HG02973 (cell line): ENCODE results near the gene KLHDC7A.

Source experiments
- ATAC-seq: cut with Tn5 transposase; IDR thresholded peaks from one replicate; pipeline ENCODE4 v1.9.1; 2021; ENCODE audit warnings: moderate library complexity; ENCODE audit not compliant: unreplicated experiment

Gene KLHDC7A

DNA sequence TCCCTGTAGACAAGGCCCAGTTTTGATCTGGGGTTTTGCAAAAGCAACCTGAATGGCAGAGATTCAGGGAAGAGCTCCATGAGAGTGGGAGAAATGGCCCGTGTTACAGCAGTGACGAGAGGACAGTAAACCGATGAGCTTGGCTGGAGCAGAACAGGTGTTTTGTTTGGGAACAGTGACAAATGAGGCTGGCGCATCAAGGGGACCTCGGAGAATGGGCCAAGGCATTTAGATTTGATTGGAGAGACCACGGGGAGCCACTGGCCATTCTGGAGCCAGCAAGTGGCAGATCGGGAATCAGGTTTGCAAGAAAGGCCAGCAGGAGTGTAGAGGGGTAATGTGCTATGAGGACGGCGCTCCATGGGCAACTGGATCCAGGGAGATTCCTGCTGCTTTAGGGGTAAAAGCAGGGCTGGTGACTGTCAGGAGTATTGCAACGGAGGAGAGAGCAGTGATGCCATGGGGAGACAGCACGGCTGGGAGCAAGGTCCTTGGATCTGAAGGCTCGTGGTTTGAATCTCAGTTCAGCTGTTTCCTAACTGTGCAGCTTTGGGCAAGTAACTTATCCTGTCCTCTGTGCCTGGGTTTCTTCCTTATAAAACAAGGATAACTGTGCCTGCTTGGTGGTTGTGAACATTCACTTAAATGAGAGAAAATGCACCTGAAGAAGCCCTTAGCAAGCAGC is 9.9 kb upstream of the KLHDC7A start:
- no peak for ATAC-seq

DNA sequence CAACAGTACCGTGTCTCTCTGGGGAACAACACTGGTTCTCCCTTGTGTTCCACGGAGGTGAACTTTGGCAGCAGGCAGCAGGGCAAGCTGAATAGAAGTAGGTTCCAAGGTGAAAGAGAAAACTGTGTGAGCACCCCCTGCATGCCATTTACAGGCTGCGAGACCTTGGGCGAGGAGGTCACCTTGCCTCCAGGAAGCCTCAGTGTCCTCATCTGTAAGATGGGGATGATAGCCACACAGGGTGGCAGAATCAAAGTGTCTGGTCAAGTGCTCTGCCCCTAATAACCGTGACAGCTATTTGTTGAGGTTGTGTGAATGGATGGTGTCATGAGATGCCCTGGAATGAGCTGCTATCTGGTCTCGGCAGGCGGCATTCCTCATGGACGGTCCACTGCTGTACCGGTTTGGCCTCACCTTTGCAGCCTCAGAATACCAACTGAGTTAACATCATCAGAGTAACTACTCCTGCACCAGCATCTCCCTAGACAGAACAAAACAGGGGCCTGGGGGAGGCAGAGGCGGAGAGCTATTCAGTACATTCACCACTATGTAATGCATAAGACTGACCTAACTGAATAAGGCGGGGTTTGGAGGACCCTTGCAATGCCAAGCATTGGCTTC is 7.4 kb upstream of the KLHDC7A start:
- no peak for ATAC-seq

DNA sequence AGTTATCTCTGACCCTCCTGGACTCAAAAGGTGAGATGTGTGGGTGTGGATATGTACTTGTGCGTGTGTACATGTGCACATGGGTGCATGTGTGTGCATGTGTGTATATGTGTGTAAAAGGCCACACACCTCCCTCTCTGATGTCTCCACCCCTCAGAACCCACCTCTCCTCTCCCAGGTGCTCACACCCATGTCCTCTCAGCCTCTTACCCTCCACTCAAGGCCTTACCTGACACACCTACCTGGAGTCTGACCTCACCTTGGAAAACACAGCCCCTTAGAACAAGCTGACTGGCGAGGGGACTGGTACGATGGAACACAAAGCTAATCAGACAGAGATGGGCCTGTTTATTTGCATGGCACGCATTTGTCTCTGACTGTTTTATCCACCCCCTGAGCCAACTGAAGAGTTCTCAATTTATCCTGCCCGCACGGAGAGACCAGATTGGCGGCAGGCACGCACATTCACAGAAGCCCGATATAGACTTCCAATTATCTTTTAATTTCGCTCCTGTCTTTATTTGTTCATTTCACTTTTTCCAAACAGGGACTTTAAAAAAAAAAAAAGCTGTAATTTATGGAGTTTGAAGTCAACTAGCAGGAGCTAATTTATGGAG is 6.1 kb upstream of the KLHDC7A start:
- ATAC-seq: no peak

DNA sequence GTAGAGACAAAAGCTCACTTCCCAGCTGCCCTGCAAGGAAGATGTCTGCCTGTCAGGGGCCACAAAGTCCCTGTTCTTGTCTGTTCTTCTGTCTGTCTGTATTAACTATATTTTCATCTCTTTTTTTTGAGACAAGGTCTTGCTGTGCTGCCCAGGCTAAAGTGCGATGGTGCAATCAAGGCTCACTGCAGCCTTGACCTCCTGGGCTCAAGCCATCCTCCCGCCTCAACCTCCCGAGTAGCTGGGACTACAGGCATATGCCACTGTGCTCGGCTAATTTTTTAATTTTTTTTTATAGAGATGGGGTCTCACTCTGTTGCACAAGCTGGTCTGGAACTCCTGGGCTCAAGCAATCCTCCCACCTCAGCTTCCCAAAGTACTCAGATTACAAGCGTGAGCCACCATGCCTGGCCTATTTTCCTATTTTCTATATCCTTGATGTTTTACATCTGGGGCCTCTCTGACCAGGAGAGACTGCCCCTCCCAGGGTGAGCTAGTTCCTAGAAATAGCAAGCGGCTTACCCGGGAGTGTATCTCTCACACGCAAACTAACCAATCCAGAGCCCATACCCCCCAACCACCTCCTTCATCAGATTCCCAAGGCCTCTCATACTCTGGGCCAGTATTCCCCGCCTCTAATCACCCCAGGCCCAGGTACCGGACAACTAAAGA is 5.4 kb upstream of the KLHDC7A start:
- ATAC-seq: no peak

DNA sequence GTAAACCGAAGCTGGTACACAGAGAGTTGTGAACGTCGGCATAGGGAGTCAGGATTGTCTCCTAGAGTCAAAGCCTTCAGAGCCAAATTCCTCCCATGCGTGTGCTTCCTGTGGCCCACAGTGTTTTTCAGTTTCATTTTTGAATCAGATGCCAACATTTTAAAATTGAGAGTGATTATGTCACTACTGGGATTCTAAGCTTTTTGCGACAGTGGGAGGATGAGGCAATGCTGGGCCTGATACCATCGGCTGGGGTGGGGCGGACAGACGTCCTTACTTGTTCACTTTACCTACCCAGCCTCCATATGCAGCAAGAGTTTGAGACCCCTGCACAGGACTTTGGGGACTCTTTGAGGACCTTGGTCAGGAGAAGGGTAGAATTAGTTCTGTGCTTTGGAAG is 1.3 kb upstream of the KLHDC7A start:
- no peak for ATAC-seq

DNA sequence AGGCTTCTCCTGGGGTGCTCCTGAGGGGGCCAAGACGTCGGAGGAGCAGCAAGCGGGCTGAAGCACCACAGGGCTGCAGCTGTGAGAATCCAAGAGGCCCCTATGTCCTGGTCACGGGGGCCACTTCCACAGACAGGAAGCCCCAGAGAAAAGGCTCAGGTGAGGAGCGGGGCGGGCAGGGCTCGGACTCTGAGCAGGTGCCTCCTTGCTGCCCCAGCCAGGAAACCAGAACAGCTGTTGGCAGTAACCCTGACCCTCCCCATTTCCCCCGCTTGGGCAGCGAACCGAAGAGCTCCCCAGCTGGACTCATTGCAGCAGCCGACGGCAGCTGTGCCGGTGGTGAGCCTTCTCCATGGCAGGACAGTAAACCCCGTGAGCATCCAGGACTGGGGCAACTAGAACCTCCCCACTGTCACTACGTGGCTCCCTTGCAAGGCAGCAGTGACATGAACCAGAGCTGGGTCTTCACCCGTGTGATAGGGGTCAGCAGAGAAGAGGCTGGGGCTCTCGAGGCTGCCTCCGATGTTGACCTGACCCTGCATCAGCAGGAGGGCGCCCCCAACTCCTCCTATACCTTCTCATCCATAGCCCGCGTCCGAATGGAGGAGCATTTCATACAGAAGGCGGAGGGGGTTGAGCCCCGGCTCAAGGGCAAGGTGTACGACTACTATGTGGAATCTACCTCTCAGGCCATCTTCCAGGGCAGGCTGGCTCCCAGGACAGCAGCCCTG is 625 bp downstream of the KLHDC7A start:
- ATAC-seq: no peak

DNA sequence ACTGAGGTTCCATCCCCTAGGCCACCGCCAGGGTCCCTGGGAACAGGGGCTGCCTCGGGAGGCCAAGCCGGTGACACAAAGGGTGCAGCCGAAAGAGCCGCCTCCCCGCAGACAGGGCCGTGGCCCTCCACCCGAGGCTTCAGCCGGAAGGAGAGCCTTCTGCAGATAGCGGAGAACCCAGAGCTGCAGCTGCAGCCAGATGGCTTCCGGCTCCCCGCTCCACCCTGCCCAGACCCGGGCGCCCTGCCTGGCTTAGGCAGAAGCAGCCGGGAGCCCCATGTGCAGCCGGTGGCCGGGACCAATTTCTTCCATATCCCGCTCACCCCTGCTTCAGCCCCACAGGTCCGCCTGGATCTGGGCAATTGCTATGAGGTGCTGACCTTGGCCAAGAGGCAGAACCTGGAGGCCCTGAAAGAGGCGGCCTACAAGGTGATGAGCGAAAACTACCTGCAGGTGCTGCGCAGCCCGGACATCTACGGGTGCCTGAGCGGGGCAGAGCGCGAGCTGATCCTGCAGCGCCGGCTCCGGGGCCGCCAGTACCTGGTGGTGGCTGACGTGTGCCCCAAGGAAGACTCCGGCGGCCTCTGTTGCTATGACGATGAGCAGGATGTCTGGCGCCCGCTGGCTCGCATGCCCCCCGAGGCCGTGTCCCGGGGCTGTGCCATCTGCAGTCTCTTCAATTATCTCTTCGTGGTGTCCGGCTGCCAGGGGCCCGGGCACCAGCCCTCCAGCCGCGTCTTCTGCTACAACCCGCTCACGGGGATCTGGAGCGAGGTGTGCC is 1.4 kb downstream of the KLHDC7A start:
- ATAC-seq: no peak

DNA sequence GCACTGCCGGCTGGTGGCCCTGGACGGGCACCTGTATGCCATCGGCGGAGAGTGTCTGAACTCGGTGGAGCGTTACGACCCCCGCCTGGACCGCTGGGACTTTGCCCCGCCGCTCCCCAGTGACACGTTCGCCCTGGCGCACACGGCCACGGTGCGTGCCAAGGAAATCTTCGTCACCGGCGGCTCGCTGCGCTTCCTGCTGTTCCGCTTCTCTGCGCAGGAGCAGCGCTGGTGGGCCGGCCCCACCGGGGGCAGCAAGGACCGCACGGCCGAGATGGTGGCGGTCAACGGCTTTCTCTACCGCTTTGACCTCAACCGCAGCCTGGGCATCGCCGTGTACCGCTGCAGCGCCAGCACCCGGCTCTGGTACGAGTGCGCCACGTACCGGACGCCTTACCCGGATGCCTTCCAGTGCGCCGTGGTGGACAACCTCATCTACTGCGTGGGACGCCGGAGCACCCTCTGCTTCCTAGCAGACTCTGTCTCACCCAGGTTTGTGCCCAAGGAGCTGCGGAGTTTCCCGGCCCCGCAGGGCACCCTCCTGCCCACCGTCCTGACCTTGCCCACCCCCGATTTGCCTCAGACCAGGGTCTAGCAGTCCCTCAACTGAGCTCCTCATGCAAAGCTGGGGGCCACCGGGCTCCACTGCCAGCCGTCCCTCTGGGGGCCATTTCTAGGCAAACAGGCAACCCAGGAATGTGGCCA is 2.1 kb downstream of the KLHDC7A start:
- ATAC-seq: no peak

DNA sequence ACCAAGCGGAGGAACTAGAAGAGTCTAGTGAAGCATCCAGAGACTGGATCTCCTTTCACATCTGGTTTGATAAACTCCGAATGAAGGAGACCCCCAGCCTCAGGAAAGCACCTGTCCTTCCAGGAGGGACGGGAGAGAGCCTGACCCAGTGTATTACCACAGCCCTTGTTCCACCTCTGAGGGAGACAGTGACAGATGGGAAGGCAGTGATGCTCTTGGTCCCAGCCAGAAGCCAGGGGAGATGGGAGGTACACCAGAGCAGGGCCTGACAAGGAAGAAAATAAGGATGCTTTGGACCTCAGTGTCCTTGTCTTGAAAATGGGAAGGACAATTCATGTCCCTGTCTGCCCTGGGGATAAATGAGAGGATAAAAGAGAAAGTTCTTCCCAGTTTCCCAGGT is 3.5 kb downstream of the KLHDC7A start:
- no peak for ATAC-seq

DNA sequence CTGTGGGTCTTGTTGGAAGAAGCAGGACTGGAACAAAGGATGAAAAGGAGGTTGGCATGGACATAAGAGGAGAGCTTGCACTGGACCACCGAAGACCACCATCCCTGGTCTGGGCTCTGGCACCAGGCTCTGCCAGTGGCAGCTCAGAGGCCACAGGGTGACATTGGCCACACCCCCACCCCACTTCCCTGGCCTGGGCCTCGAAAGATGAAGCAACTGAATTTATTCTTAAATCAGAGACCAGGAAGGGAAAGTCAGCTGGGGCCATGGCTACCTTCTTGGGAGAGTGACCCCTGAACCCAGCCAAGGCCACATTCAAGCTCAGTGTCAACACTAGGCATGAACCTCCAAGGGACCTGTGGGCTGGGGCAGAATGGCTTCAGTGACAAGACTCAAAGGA is 4.0 kb downstream of the KLHDC7A start:
- ATAC-seq: no peak

DNA sequence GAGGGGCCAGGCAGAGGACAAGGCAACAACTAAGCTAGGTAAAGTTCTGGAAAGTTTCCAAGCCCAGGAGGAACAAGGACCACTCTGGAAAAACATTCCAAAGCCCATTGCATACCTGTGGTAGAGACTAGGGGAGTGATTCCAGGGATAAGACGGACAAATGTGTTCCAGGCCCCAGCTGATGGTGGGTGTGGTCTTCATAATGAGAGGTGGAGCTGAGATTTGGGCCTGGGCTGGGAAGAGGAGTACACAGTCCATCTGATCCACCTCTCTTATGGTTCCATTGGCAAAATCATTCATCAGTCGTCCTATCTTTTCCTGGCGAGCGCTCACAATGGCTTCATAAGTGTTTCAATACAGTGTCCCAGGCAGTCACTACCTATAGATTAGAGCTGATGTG is 4.5 kb downstream of the KLHDC7A start:
- no peak for ATAC-seq

DNA sequence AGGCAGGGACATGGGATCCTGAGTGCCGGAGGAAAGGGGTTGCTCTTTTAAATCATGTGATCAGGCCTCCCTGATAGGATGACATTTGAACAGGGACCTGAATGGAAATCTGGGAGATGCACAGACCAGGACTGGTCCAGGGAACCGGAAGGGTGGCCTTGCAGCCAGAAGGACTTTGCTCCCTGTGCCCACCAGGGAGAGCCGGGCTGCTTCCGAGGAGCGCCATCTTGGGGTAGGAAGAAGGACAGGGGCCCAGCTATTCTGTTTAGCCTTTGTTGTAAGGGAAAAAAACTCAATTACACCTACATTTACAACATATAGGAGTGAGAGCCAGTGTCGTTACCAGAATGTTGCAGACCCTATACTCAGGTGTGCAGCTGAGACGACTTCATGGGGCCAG is 5.5 kb downstream of the KLHDC7A start:
- no peak for ATAC-seq

DNA sequence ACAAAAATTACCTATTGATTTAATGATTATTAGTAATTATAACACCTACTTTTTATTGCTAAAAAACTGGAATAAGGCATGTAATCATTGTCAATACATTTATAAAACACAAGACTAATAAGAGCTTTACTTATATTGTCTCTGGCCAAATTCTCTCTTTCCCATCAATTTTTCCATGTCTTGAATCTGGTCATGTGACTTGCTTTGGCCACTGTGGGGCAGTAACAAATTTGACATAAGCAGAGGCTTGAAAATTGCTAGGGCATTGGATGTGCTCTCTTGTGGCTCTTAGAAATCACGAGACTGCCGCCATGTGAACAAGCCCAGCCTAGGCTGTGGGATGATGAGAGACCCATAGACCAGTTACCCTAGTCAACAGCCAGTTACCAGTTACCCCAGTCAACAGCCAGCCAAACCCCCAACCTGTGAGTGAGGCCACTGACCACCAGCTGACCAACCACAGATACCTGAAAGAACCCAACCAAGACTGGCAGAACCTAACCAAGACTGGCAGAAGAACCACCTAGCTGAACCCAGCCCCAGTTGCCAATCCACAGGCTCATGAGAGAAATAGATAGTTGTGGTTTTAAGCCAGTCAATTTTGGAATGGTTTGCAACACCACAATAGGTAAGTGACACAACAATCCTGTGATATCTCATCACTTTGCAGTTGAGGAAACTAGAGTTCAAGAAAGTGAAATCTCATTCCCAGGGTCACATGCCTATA is 8.8 kb downstream of the KLHDC7A start:
- ATAC-seq: no peak

DNA sequence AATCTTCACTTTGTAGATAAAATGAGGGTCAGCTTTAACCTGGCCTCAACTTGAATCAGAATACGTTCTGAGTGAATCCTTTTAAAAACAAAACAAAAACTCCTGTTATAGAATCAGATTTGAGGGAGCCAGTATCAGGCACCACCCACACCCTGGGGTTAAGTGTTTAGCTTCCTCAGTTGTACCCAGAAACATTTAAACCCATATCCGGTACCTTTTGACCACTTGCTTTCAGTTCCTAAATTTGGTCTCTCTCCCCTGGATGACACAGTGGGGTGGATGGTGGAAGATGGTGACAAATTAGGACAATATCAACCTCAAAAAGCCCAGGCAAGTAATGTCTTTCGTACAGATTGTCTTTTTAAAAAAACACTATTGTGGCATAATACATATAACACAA is 10.4 kb downstream of the KLHDC7A start:
- no peak for ATAC-seq

DNA sequence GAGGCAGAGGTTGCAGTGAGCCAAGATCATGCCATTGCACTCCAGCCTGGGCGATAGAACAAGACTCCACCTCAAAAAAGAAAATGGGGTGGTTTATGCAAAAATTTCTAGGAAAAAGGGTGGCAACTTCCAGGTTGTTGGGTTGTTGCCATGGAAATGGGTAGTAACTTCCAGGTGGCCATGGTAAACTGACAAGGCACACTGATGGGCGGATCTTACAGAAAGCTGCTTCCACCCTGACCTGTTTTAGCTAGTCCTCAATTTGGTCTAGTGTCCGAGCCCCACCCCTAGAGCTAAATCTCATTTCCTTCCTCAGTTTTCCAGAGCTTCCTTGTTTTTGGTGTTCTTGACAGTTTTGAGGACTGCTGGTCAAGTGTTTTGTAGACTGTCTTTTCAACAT is 13.6 kb downstream of the KLHDC7A start:
- ATAC-seq: no peak

DNA sequence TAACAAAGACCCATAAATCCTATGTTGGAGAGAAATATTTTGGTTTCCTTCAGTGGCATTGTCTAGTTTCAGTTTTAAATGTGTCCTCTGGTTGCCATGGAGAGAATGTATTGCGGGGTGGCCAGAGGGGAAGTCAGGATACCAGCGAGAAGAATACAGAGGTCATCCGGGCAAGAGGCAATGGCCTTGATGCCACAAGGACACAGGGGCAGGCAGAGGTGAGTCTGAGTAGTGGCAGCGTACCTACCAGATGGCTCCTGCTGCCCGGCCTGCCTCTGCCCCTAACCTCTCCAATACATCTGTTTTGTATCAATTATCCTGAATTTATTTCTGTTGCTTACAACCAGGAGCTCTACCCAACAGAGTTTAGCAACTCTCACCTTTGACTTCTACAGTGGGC is 14.9 kb downstream of the KLHDC7A start:
- no peak for ATAC-seq

DNA sequence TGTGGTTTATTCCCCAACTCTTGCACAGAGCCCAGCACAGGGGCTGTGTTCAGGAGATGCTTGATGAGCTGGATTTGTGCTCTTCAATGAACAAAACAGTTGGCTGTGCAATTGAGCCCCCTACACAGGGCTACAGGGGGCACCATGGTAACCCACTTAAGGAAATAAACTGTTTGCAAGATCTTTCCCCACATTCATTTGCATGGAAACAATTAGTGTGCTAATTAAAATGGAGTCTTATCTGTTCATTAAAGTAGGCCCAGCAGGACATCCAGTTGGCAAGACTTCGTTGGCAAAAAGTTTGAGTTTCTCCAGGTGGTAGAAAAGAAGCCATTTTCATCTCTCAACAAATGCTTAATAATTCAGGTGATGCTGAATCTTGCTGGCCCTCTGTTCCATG is 15.3 kb downstream of the KLHDC7A start:
- ATAC-seq: no peak

DNA sequence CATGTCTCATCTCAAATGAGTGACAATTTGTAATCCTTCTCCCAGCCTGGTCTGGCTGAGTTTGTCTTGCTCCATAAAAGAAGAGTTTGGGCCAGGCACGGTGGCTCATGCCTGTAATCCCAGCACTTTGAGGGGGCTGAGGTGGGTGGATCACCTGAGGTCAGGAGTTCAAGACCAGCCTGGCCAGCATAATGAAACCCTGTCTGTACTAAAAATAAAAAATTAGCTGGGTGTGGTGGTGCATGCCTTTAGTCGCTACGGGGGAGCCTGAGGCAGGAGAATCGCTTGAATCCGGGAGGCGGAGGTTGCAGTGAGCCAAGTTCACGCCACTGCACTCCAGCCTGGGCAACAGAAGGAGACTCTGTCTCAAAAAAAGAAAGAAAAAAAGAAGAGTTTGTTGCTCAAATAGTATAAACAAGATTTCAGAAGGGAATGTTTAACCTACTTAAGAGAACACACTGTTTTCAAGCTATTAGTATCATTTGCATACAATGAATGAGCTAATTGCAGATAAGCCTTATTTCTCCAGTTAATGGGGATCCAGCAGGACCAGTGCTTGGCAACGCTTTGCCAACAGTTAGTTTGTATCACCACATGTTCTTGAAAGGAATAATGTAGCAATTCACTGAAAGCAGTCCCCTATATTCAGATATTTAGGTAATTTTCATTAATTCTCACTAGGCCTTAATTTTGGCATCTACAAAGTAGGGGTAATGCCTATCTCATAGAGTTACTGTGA is 15.9 kb downstream of the KLHDC7A start:
- ATAC-seq: no peak

DNA sequence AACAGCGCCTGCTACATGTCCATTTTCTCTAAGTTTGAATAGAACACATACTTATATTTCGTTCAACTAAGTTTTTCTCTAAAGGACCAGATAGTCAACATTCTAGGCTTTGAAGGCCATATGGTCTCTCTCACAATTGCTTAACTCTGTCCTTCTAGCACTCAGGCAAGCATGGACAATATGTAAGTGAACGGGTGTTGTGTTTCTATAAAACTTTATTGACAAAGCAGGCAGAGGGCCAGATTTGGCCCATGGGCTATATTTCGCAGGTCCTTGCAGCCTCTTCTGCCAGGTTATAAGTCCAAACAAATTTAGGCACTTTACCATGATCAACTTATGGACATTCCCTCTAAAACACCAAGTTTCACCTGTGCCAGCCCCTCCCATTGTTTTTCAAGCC is 21.1 kb downstream of the KLHDC7A start:
- ATAC-seq: no peak
